Stimulated activated CD4-positive, alpha-beta T cell treated with anti-CD3 and anti-CD28 coated beads, Interleukin-12 subunit alpha, Interleukin-12 subunit beta, amount 100 ng/mL, for 4 hours (primary cell): ENCODE data around the gene SPTSSA.
"Not testable (repeated sequence)": the region's sequence is repeated elsewhere in the genome, so short reads cannot be mapped to it uniquely, and the experiment has no call there.

ENCODE experiments used
- DNase-seq: peaks from one replicate; pipeline ENCODE4 v3.0.0-alpha.2; 2020

Gene SPTSSA

DNA sequence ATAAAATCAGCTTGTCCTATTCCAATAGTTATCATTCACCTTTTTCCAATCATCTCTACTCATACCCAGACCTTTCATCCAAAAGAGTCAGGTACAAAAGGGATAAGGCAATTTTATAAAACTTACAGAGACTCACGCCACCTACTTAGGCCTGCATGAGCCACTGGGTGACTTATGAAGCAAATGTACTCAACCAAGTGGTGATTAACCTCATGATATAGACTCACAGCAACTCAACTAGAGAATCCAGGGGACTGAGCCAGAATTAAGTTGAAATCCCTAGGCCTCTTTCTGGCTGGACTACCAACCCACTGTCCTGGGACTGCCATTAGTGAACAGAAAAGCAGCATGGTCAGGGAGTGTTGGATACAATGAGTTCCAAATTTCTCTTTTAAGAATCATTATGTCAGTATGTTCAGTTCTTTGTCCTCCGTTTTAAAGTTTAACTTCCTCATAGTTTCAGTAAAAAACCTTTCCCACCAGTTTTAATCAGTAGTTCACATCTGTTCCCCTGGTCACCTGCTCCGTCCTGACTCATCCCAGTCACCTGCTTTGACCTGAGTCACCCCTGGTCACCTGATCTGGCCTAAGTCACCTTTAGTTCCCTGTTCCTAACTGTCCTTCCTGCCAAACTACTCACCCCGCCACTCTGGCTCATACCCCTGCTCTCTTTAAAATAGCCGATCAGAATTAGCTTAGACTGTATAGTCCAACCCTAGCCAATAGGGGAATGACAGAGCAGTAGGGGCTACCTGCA lies 36.8 kb downstream of the SPTSSA start:
- DNase-seq, result no peak

- no peak for DNase-seq
Observed at GRCh38 chr14:34424488-34424887, 37.6 kb downstream of the SPTSSA start.

DNA sequence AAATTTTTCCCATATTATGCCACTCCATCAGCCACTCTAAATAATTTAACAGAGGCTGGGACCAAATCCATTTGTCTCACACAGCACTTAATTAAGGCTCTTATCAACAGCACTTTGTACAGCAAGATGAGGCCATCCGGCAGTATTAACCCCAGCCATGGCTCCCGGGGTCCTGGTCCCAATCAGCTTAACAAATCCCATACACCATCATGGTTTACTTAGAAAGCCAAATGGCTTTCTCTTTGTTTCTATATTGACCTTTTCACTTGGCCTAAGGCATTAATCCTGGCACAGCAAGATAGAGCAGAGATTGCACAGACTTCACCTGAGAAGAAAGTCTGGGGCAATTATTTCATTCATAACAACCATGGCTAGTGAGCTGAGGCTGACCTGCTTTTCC lies 38.6 kb downstream of the SPTSSA start:
- no peak for DNase-seq

GRCh38 chr14:34420547-34421150 lies 41.4 kb downstream of the SPTSSA start:
- DNase-seq, result no peak

DNA sequence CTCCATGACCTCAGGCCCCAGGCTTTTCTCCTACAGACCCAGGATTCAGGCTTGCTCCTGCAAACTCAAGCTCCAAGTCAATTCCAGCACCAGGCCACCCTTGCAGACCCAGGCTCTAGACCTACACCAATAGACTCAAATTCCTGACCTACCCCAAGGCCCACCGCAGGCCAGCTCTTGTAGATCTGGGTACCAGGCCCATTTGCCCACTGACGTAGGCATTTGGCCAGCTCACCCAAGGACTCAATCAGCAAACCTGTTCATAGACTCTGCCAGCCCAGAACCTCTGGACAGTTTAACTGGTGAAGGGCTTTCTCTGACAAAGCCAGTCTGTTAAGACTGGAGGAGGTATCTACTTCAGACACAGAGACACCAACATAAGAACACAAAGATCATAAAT lies 52.3 kb downstream of the SPTSSA start:
- no peak for DNase-seq

- no peak for DNase-seq
Observed at GRCh38 chr14:34407951-34408350, 54.1 kb downstream of the SPTSSA start.

DNA sequence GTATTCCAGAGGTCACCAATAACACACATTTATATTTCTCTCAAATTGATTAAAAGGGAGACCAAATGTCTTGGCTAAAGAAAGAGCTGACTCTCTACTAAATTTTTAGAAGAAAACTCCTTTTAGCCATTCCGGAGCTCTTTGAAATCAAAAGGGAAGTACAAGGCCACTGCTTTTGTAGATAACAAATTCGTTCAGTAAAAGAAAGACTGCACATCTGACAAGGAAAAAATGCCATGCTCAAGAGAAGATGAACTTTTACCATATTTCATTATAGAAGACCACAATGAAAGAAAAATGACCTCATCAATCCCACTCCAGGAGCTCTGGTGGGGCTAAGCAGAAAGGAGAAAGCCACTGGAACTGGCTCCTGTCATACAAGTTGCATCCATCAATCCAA lies 57.6 kb downstream of the SPTSSA start:
- no peak for DNase-seq

- DNase-seq, result no peak
Observed at GRCh38 chr14:34403646-34404045, 58.4 kb downstream of the SPTSSA start.

DNA sequence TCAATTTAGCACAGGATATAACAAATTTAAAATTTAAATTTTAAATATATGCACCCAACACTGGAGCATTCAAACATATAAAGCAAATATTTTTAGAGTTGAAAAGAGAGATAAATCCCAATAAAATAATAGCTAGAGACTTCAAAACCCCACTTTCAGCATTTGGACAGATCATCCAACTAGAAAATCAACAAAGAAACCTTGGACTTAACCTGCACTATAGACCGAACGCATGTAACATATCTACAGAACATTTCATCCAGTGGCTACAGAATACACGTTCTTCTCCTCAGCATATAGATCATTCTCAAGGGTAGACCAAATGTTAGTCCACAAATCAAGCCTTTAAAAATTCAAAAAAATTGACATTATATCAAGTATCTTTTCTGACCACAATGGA lies 64.0 kb downstream of the SPTSSA start:
- DNase-seq, result no peak

DNA sequence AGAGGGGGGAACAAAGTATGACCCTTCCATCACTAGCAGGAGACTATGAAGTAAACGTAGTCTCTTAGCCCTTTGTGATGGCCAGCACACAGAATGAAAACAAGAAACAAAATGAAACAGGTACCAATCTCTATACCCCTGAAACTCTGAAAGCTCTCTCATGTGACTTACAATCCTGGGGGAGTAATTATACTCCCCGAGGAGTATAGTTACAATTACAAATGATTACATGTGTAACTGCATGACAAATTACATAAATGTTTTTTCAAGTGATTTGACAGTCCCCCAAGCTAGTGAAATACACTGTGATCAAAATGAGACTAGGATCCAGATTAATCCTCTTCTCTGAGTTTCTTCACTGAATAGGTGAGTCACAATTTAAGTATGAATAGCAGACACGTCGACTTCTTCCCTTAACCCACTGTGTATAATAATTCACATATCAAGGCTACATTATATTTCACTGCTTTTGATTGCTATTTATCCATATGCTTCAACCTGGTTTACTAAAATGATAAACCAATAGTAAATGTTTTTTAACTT lies 74.0 kb downstream of the SPTSSA start:
- no peak for DNase-seq

DNA sequence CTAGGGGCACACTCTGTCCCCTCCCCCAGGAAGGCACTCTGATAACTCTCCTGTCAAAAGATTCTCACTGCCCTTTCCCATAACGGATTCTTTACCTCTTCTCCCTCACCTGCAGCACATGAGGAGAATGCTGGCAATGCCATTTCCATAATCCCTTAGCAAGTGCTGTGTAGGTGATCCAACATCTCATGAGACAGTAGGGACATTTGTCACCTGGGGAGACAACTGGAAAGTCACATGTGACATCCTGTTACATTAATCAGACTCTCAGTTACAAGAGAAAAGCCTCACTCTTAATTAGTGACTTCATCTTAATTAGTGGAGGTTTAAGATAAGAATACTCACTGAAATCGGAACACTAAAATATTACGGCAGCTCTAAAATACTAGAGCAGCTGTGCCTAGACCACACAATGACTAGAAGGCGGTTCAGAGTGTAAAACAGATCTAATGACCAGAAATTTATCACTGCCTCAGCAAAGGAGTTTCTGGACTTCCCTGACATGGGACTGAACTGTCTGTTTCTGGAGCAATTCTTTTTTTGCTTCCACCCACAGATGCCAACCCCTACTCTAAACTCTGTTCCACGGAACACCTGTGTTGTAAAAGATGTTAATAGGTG lies 75.1 kb downstream of the SPTSSA start:
- DNase-seq, result no peak

DNA sequence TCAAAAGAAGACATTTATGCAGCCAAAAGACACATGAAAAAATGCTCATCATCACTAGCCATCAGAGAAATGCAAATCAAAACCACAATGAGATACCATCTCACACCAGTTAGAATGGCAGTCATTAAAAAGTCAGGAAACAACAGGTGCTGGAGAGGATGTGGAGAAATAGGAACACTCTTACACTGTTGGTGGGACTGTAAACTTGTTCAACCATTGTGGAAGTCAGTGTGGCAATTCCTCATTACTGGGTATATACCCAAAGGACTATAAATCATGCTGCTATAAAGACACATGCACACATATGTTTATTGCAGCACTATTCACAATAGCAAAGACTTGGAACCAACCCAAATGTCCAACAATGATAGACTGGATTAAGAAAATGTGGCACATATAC lies 76.2 kb downstream of the SPTSSA start:
- DNase-seq, result not testable (repeated sequence)

DNA sequence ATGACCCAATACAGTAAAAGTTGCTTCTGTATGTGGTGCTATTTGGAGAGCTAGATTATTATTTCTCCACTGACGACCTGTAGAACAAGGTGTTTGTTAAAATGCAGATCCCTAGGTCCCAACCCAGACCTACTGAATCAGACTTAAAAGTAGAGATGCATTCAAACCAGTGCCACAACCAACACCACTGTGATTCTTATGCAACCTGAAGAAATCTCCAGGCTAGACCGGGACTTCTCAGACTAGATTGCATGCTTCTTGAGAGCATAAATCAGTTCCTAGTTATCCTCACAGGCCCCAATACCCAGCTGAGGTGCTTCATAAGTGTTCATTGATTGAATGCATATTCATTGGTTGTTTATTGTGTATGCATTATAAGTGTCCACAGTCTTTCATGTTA lies 78.2 kb downstream of the SPTSSA start:
- no peak for DNase-seq
